Fibroblast of mammary gland (primary cell): Measurements from ENCODE around the gene MSI2.

Experiments used
- DNase-seq: peaks from one replicate; pipeline ENCODE4 v3.0.0-alpha.2; 2010; ENCODE audit warnings: low read depth
- H3K4me3 ChIP-seq: 2 replicates; pipeline ENCODE4 v1.5.1; 2011; ENCODE audit warnings: low read depth, mild to moderate bottlenecking, low read length, moderate library complexity; ENCODE audit not compliant: control insufficient read depth
- TF ChIP-seq, protein P1 (sequence below): conservative IDR thresholded peaks from 2 replicates; pipeline ENCODE4 v1.5.1; 2011; ENCODE audit warnings: low read depth, low read length, inconsistent platforms; ENCODE audit not compliant: control insufficient read depth, insufficient read depth

Gene MSI2

GRCh38 chr17:57708410-57708809, 452.1 kb downstream of the MSI2 start:
- DNase-seq = peak; percentile 41
- TF ChIP-seq, protein P1, sequence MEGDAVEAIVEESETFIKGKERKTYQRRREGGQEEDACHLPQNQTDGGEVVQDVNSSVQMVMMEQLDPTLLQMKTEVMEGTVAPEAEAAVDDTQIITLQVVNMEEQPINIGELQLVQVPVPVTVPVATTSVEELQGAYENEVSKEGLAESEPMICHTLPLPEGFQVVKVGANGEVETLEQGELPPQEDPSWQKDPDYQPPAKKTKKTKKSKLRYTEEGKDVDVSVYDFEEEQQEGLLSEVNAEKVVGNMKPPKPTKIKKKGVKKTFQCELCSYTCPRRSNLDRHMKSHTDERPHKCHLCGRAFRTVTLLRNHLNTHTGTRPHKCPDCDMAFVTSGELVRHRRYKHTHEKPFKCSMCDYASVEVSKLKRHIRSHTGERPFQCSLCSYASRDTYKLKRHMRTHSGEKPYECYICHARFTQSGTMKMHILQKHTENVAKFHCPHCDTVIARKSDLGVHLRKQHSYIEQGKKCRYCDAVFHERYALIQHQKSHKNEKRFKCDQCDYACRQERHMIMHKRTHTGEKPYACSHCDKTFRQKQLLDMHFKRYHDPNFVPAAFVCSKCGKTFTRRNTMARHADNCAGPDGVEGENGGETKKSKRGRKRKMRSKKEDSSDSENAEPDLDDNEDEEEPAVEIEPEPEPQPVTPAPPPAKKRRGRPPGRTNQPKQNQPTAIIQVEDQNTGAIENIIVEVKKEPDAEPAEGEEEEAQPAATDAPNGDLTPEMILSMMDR = peak; percentile 20
- H3K4me3 ChIP-seq = no peak overlapping the region

- no peak for DNase-seq
- TF ChIP-seq, protein P1 = no peak
- H3K4me3 ChIP-seq = no peak overlapping the region
Observed at GRCh38 chr17:57713140-57713539, 456.8 kb downstream of the MSI2 start.

DNA sequence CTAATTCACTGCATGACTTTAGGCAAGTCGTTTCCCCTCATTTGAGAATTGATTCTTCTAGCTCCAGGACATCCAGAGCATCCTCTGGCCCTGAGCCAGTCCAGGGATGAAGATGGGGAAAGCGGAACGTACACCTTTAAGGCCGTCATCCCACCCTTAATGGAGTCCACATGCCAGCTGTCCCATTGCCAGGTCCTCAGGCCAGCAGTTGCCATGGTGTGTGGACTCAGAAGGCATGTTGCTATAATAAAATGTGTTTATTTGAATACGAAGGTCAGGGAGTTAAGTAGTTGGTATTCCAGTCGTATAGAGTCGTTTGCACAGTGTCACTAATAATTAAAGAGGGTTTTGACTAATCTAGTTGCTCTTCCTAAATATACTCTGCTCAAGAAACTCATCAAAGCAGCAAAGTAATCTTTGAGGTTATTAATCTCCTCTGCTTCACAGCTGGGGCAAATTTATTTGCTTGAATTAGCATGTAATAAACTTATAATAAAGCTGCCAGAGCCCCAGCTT, 458.4 kb downstream of the MSI2 start:
- no peak for DNase-seq
- H3K4me3 ChIP-seq = no peak overlapping the region
- TF ChIP-seq, protein P1 = no peak

- DNase-seq = no peak
- H3K4me3 ChIP-seq = no peak overlapping the region
- TF ChIP-seq, protein P1 = no peak
Observed at GRCh38 chr17:57715981-57716380, 459.7 kb downstream of the MSI2 start.

- DNase-seq = no peak
- H3K4me3 ChIP-seq = no peak overlapping the region
- TF ChIP-seq, protein P1 = no peak
Observed at GRCh38 chr17:57718878-57719277, 462.6 kb downstream of the MSI2 start.

GRCh38 chr17:57720386-57721035, 464.2 kb downstream of the MSI2 start:
- TF ChIP-seq, protein P1 = no peak
- H3K4me3 ChIP-seq = no peak overlapping the region
- DNase-seq = no peak
